ENCODE results near the gene ITPKC. TPM values are rescaled to one million over a fixed set of nuclear protein-coding genes. Genes with fewer than 3 reads are reported as not detected.

The ITPKC gene
- total and polyA plus RNA-seq, 10 of the 15 experiments (the other 5 are each of a cell fraction or from before 2014, with no cell fraction given), result 0.03 to 6.4 (median 3.5) TPM

- peak; percentile 97 for TF ChIP-seq PML (IDR thresholded peaks at IDR 0.05; ENCODE audit: low read length)
- TF ChIP-seq IKZF1 (conservative IDR thresholded peaks at IDR 0.05), result peak; percentile 67
- TF ChIP-seq SUPT20H (IDR thresholded peaks at IDR 0.05; ENCODE audit: borderline replicate concordance, control insufficient read depth, low read depth, low read length), result no peak
- TF ChIP-seq STAT3 (IDR thresholded peaks at IDR 0.05; ENCODE audit: low read depth, low read length), result 0 out of 2 replicates have a peak, but pooled peaks have one; percentile 14
- peak; percentile 79; the same call in 1 of the 2 replicates for TF ChIP-seq SIN3A (IDR thresholded peaks at IDR 0.05; ENCODE audit: low read depth, low read length)
- 0 out of 2 replicates have a peak, but pooled peaks have one; percentile 18 for TF ChIP-seq ZBTB40 (IDR thresholded peaks at IDR 0.05; ENCODE audit: borderline replicate concordance)
- 0 out of 2 replicates have a peak, but pooled peaks have one; percentile 19 for TF ChIP-seq PAX5 (IDR thresholded peaks at IDR 0.05; ENCODE audit: borderline replicate concordance, low read depth, low read length)
- peak; percentile 91 for TF ChIP-seq CHD1 (IDR thresholded peaks at IDR 0.05; ENCODE audit: low read depth, low read length)
- TF ChIP-seq ESRRA (IDR thresholded peaks at IDR 0.05; ENCODE audit: low read length), result peak; percentile 56; the same call in 1 of the 2 replicates
- peak; percentile 77; the same call in 1 of the 2 replicates for TF ChIP-seq MXI1 (IDR thresholded peaks at IDR 0.05; ENCODE audit: low read depth, low read length)
- peak; percentile 57; the same call in 1 of the 2 replicates for TF ChIP-seq NR2C1 (IDR thresholded peaks at IDR 0.05)
- TF ChIP-seq GABPA (IDR thresholded peaks at IDR 0.05; ENCODE audit: low read depth), result peak; percentile 8; the same call in 1 of the 2 replicates
- TF ChIP-seq EP300 (IDR thresholded peaks at IDR 0.05; ENCODE audit: borderline replicate concordance in 1 of 2, control insufficient read depth in 1 of 2, low read depth in 2 of 2, low read length in 2 of 2), result 0 out of 4 replicates have a peak, but pooled peaks of 1 of the 2 experiments have one; percentile 14
- peak; percentile 4; the same call in 1 of the 2 replicates for TF ChIP-seq RELB (IDR thresholded peaks at IDR 0.05; ENCODE audit: low read depth)
- TF ChIP-seq POLR2A (IDR thresholded peaks at IDR 0.05; ENCODE audit: low read depth, low read length), result peak; percentile 72
- TF ChIP-seq POU2F2 (IDR thresholded peaks at IDR 0.05; ENCODE audit: borderline replicate concordance, low read depth, low read length), result peak; percentile 67; the same call in 2 of the 3 replicates
- TF ChIP-seq NFYB (IDR thresholded peaks at IDR 0.05; ENCODE audit: insufficient read depth, low read depth, low read length), result peak; percentile 65; the same call in 1 of the 2 replicates
- no peak for TF ChIP-seq BRCA1 (IDR thresholded peaks at IDR 0.05; ENCODE audit: low read depth, low read length)
- TF ChIP-seq MLLT1 (IDR thresholded peaks at IDR 0.05), result peak; percentile 57; the same call in 1 of the 2 replicates
- peak; percentile 39; the same call in 1 of the 2 replicates for TF ChIP-seq ZNF207 (IDR thresholded peaks at IDR 0.05; ENCODE audit: borderline replicate concordance)
- TF ChIP-seq TCF12 (IDR thresholded peaks at IDR 0.05; ENCODE audit: low read depth, low read length), result peak; percentile 30; the same call in 1 of the 2 replicates
- peak; percentile 66 for TF ChIP-seq CHD2 (IDR thresholded peaks at IDR 0.05; ENCODE audit: borderline replicate concordance, low read depth, low read length)
- TF ChIP-seq MAX (IDR thresholded peaks at IDR 0.05; ENCODE audit: low read depth, low read length), result peak; percentile 89
Measured at GRCh38 chr19:40750874-40751537, 34.1 kb downstream of the ITPKC start, which contains the start of gene SNRPA (continued).

Data from GM12878 (cell line).